ENCODE results near the gene FGD6.

- TF ChIP-seq POLR2A (IDR thresholded peaks at IDR 0.05) (no peak), CTCF (IDR thresholded peaks at IDR 0.05) (no peak)
Measured at GRCh38 chr12:95218150-95219133, 1.2 kb upstream of the FGD6 start.

Measured in right lobe of liver (tissue), 4 donors.